Right lobe of liver (tissue), 6 donors: ENCODE measurements around the gene S100A16. TPM values are rescaled to one million over a fixed set of nuclear protein-coding genes. Genes with fewer than 3 reads are reported as not detected.
A peak's percentile ranks its signal among the peaks of the same experiment; 100 is the strongest.

ENCODE experiments used
- ATAC-seq, 4 donors: fragments of 200-7000 bp; cut with Tn5 transposase; one replicate each; pipeline ENCODE4 v1.9.1; 2020; ENCODE audit warnings: mild to moderate bottlenecking in 4 of 4, moderate library complexity in 4 of 4
- DNase-seq, 3 donors: peaks; one replicate each; pipeline ENCODE4 v3.0.0-alpha.2; 2020
- H3K27ac ChIP-seq, 3 donors: fragments of 200-600 bp; one replicate each; pipeline ENCODE4 v1.8.0; 2022
- H3K27me3 ChIP-seq, 2 donors: fragments of 200-600 bp; one replicate each; pipeline ENCODE4 v1.8.0; 2022
- H3K36me3 ChIP-seq, 4 donors: fragments of 200-600 bp; sonication (generic) in 1 of 4; one replicate each; pipeline versions ENCODE4 v1.5.1 to v1.8.0; 2017 to 2022; ENCODE audit warnings: control low read depth in 1 of 4
- H3K4me1 ChIP-seq, 4 donors: fragments of 200-600 bp; sonication (generic) in 1 of 4; one replicate each; pipeline versions ENCODE4 v1.5.1 to v1.8.0; 2017 to 2022; ENCODE audit warnings: control low read depth in 1 of 4
- H3K4me3 ChIP-seq, 3 donors: fragments of 200-600 bp; one replicate each; pipeline ENCODE4 v1.8.0; 2022
- H3K9me3 ChIP-seq, 4 donors: fragments of 200-600 bp; sonication (generic) in 1 of 4; one replicate each; pipeline versions ENCODE4 v1.5.1 to v1.8.0; 2017 to 2022; ENCODE audit warnings: control low read depth in 1 of 4
- POLR2A ChIP-seq: fragments of 450-650 bp; IDR thresholded peaks from one replicate; pipeline ENCODE4 v1.6.1; 2017; ENCODE audit warnings: antibody characterized with exemption, mild to moderate bottlenecking
- WGBS: methylation state at CpG from one replicate; pipeline ENCODE4 v1.1.6; 2018; ENCODE audit warnings: low coverage, low lambda C conversion rate; ENCODE audit not compliant: insufficient coverage; ENCODE audit errors: missing lambda C conversion rate; 5-methylcytosine and 5-hydroxymethylcytosine counted together
- intact Hi-C, 2 donors: fragments of 100-400 bp; cut with DNase I; formaldehyde crosslinking; loops; one replicate each; pipeline versions ENCODE4 v1.11.2 to v1.14.1; 2022
- total RNA-seq, 6 experiments: library from RNA; depleted of rRNA in 2 of 6; stranded (reverse); fragments of >200 nt in 2 of 6; fragmentation: NEBNext Ultra II Directional in 3 of 6; extraction: Animal tissue kit (Norgen Biotek cat#: 25700) in 3 of 6; gene quantifications; one replicate each; pipeline versions ENCODE4 v1.1.0 to v1.2.4, GENCODE V29; 2016 to 2023
- TF ChIP-seq, protein P1 (sequence below), 4 donors: fragments of 200-600 bp in 3 of 4; fragments of 450-650 bp in 1 of 4; IDR thresholded peaks; one replicate each; pipeline versions ENCODE4 v1.5.1 to v1.8.0; 2016 to 2022; ENCODE audit warnings: antibody characterized with exemption in 4 of 4, mild to moderate bottlenecking in 2 of 4
- donor health status: DM: no; HTN: yes; CAD: no.
- donor health status: DM: no; HTN: no; CAD: no.
- donor health status: DM: no; HTN: no; CAD: no.
- donor health status: DM: no; HTN: yes; CAD: no.
- donor health status: DM: no; HTN: yes; CAD: no.

Gene S100A16
- total RNA-seq, 6 experiments from 2014 or later: 55.9 to 151 (median 71.8) TPM

DNA sequence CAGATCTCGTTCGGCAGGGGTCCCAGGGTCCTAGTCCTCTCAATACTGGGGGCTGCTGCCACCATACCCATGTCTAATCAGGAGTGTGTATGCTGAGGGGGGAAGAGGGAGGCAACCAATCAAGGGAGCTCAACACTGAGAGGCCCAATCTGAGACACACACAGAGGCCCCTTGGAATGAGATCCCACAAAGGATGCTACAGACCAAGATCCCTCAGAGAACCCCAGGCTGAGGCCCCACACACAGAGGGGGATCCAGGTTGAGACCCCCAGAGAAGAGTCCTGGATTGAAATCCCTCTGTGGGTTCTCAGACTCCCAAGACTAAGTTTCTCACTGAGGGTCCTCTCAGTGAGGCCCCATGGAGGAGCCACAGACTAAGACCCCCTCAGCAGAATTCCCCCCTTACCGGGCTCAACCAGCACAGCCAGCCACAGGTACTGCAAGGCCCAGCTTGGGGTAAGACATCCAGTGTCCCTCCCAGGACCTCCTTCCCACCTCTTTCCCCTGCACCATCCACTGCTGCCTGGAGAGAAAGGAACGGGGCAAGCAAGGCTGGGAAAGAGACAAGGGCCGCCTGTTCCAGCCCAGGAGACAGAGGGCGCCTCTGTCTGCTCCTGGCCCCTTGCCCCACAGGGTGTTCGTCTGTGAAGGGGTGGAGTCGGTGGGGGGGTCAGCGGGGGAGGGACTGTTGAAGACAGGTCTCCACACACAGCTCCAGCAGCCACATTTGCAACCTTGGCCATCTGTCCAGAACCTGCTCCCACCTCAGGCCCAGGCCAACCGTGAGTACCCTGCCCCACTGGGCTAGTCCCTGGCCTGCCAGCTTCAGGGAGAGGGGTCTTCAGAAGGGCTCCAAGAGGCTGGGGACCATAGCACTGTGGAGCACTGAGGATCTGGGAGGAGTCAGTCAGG lies 15.0 kb upstream of the S100A16 start, which contains the start of gene S100A1:
Gene S100A1 (plus strand): TSS at position 720 of the 912 bp plus-strand sequence. CDS start 2,088 bp downstream, outside the sequence.
- peak in 1 of 3 donors; percentile 26 for DNase-seq
- Histone ChIP-seq H3K27ac (peak within 1 kb of the TSS; percentile 71 to 80 (median 73)), H3K4me1 (peaks cover 0 to 6% (median 2%) of the 10 kb centered on the region in 4 donors), H3K36me3 (no peaks in the 10 kb centered on the region), H3K4me3 (peak within 1 kb of the TSS; percentile 29 to 52 (median 47)), H3K27me3 (no peaks in the 10 kb centered on the region), H3K9me3 (no peaks in the 10 kb centered on the region)
- intact Hi-C loops: no loop called here
- no peak for TF ChIP-seq POLR2A
- TF ChIP-seq, protein P1, sequence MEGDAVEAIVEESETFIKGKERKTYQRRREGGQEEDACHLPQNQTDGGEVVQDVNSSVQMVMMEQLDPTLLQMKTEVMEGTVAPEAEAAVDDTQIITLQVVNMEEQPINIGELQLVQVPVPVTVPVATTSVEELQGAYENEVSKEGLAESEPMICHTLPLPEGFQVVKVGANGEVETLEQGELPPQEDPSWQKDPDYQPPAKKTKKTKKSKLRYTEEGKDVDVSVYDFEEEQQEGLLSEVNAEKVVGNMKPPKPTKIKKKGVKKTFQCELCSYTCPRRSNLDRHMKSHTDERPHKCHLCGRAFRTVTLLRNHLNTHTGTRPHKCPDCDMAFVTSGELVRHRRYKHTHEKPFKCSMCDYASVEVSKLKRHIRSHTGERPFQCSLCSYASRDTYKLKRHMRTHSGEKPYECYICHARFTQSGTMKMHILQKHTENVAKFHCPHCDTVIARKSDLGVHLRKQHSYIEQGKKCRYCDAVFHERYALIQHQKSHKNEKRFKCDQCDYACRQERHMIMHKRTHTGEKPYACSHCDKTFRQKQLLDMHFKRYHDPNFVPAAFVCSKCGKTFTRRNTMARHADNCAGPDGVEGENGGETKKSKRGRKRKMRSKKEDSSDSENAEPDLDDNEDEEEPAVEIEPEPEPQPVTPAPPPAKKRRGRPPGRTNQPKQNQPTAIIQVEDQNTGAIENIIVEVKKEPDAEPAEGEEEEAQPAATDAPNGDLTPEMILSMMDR (IDR thresholded peaks at IDR 0.05): peak in 1 of 4 donors; percentile 38
- WGBS: 100% methylated on average over 2 of the region's 10 CpGs
- peak in 1 of 4 donors; percentile 6 for ATAC-seq

DNA sequence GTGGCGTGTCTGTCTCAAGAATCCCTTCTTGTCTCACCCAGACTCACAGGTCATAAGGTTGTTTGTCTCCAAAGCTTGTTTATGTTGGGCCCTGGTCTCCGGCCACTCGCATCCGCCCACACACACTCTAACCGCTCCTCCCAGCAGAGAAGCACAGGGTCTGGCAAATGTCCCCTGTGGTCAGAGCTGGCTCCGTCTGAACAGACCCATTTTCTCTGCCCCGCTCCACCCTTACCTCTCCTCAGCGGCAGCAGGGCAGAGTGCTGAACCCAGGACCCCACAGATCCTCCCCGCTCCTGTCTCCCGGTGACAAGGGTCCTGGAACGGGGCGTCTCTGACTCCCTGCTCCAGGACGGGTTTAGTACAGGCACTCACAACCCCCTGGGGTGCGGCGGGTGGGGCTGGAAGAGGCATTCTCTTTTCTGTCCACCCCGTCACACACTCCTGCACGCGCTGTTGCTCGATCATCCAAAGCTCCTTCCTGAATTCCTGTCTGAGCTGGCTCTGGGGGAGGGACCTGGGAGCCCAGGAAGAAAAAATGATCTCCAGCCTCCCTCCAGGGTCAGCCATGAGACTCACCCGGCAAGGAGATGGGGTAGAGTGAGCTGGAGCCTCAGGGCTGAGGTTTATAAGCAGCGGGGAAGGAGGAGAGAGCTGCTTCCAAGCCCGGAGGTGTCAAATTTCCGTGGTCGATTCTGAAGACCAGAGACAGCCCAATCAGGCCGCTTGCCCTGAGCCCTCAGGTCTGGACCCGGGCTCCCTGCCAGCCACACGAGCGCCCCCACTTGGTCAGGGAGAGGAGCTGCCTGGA lies 14.2 kb upstream of the S100A16 start, which contains the start of gene S100A13:
Gene S100A13 (minus strand): TSS at position 602 of the 811 bp plus-strand sequence. CDS start 1,033 bp downstream, outside the sequence.
- H3K4me1 ChIP-seq: peaks cover 0 to 6% (median 2%) of the 10 kb centered on the region in 4 donors
- H3K4me3 ChIP-seq: peak within 1 kb of the TSS; percentile 29 to 52 (median 47)
- intact Hi-C loops: no loop called here
- H3K27ac ChIP-seq: peak within 1 kb of the TSS; percentile 71 to 80 (median 73)
- TF ChIP-seq, protein P1 (IDR thresholded peaks at IDR 0.05): peak in 3 of 4 donors; percentile 40 to 44 (median 41)
- peak; percentile 46 for TF ChIP-seq POLR2A
- no peaks in the 10 kb centered on the region for H3K27me3 ChIP-seq
- WGBS: 13% methylated on average over 11 of the region's 28 CpGs
- H3K36me3 ChIP-seq: no peaks in the 10 kb centered on the region
- H3K9me3 ChIP-seq: no peaks in the 10 kb centered on the region
- peak; percentile 65 to 75 (median 72) for ATAC-seq
- peak; percentile 75 to 79 (median 75) for DNase-seq

DNA sequence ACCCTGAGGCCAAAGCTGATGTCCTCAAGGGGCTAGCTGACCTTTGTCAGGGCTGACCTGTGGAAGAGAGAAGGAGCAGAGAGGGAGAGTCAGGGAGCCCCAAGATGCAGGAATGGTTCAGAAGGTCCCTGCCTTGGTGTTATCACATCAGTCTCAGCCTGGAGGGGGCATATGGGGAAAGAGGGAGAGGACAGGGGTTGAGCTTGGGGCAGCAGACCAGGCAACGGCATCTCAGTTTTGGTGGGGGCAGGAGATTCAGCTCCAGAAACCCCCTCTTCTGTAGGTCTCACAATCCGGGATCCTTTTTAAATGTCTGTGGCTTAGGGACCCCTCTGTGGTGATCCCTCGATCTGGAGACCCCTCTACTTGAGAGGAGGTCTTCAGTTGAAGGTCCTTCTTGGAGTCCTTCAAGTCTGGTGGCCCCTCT lies 13.6 kb upstream of the S100A16 start:
- WGBS: 40% methylated on average over 1 of the region's 3 CpGs
- Histone ChIP-seq H3K4me1 (peaks cover 0 to 6% (median 2%) of the 10 kb centered on the region in 4 donors), H3K36me3 (no peaks in the 10 kb centered on the region), H3K4me3 (peak overlapping the region; percentile 29 to 52 (median 47)), H3K27me3 (no peaks in the 10 kb centered on the region), H3K27ac (peak overlapping the region; percentile 71 to 80 (median 73)), H3K9me3 (no peaks in the 10 kb centered on the region)
- intact Hi-C loops: no loop called here
- TF ChIP-seq, protein P1 (IDR thresholded peaks at IDR 0.05): no peak
- TF ChIP-seq POLR2A: no peak
- DNase-seq (peak in 2 of 3 donors; percentile 8 to 13), ATAC-seq (no peak)

DNA sequence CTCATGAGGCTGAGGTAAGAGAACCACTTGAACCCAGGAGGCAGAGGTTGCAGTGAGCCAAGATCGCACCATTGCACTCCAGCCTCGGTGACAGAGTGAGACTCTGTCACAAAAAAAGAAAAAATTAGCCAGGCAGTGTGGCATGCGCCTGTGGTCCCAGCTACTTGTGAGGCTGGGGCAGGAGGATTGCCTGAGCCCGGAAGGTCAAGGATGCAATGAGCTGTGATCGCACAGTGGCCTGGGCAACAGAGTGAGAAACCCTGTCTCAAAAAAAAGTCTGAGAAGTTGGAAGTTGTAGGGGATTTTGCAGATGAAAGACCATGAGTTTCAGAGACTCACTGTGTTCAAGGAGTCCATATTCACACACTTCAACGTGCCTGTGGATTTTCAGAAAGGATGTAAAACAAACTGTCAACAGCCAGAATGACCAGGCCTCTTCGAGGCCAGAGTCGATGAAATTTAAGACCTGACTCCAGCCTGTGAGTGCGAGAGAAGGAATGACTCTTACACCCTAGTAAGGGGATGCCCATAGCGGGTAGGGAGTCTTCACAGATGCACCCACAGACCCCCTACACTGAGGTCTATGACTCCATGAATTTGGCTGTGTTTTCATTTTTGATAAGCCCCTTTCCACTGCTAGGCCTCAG lies 12.2 kb upstream of the S100A16 start:
- no peak overlapping the region for H3K4me3 ChIP-seq
- 88% methylated on average over 5 of the region's 10 CpGs for WGBS
- DNase-seq: peak in 2 of 3 donors; percentile 1 to 13
- H3K9me3 ChIP-seq: no peaks in the 10 kb centered on the region
- H3K36me3 ChIP-seq: no peaks in the 10 kb centered on the region
- no peaks in the 10 kb centered on the region for H3K27me3 ChIP-seq
- peaks cover 0 to 6% (median 0%) of the 10 kb centered on the region in 4 donors for H3K4me1 ChIP-seq
- TF ChIP-seq, protein P1 (IDR thresholded peaks at IDR 0.05): no peak
- TF ChIP-seq POLR2A: no peak
- ATAC-seq: no peak
- H3K27ac ChIP-seq: no peak overlapping the region
- intact Hi-C loops: no loop called here
